HG03175 (cell line): ENCODE results near the gene APELA.
"Not testable (repeated sequence)": the region's sequence is repeated elsewhere in the genome, so short reads cannot be mapped to it uniquely, and the experiment has no call there.

Source experiments
- ATAC-seq: cut with Tn5 transposase; IDR thresholded peaks from one replicate; pipeline ENCODE4 v1.9.1; 2021; ENCODE audit warnings: mild to moderate bottlenecking, moderate library complexity; ENCODE audit not compliant: unreplicated experiment

APELA gene

GRCh38 chr4:164924670-164925238 is 47.8 kb downstream of the APELA start:
- ATAC-seq: peak; percentile 48

GRCh38 chr4:164926301-164926700 is 49.3 kb downstream of the APELA start:
- ATAC-seq: no peak

- not testable (repeated sequence) for ATAC-seq
Observed at GRCh38 chr4:164927101-164927500, 50.1 kb downstream of the APELA start.

GRCh38 chr4:164930647-164931046 is 53.7 kb downstream of the APELA start:
- ATAC-seq: no peak

GRCh38 chr4:164931551-164932324 is 54.8 kb downstream of the APELA start:
- no peak for ATAC-seq

- ATAC-seq: no peak
Observed at GRCh38 chr4:164933244-164933643, 56.3 kb downstream of the APELA start.

- ATAC-seq: peak; percentile 70
Observed at GRCh38 chr4:164935363-164935762, 58.4 kb downstream of the APELA start.

GRCh38 chr4:164935865-164936606 is 59.1 kb downstream of the APELA start:
- peak; percentile 70 for ATAC-seq

- ATAC-seq: peak; percentile 48
Observed at GRCh38 chr4:164937576-164938270, 60.7 kb downstream of the APELA start.

- no peak for ATAC-seq
Observed at GRCh38 chr4:164943192-164943591, 66.2 kb downstream of the APELA start.

GRCh38 chr4:164945146-164945545 is 68.2 kb downstream of the APELA start:
- no peak for ATAC-seq

GRCh38 chr4:164946810-164947209 is 69.8 kb downstream of the APELA start:
- ATAC-seq: no peak
